DOHH2 (cell line): ENCODE results near the gene SLC48A1.

Experiments used
- H3F3A ChIP-seq: fragments of 200-600 bp; sonication (generic), shearing (Covaris generic); 2 replicates; pipeline ENCODE4 v1.6.0; 2016; ENCODE audit warnings: antibody characterized with exemption, mild to moderate bottlenecking; ENCODE audit not compliant: control insufficient read depth, insufficient read depth
- H3K27ac ChIP-seq: fragments of 200-600 bp; sonication (generic); 2 replicates; pipeline ENCODE4 v1.5.1; 2014; ENCODE audit warnings: low read depth, mild to moderate bottlenecking, low read length, moderate library complexity
- H3K27me3 ChIP-seq: fragments of 200-600 bp; sonication (generic); 2 replicates; pipeline ENCODE4 v1.6.1; 2014; ENCODE audit warnings: mild to moderate bottlenecking, low read length, mixed read lengths; ENCODE audit not compliant: control insufficient read depth
- H3K36me3 ChIP-seq: fragments of 200-600 bp; sonication (generic); 2 replicates; pipeline ENCODE4 v1.6.1; 2014; ENCODE audit warnings: mild to moderate bottlenecking, low read length, moderate library complexity, mixed read lengths; ENCODE audit not compliant: control insufficient read depth
- H3K4me1 ChIP-seq: fragments of 200-600 bp; sonication (generic); 2 replicates; pipeline ENCODE4 v1.6.1; 2014; ENCODE audit warnings: mild to moderate bottlenecking, low read length, mixed read lengths; ENCODE audit not compliant: control insufficient read depth
- H3K4me2 ChIP-seq: fragments of 200-600 bp; sonication (generic); 2 replicates; pipeline ENCODE4 v1.6.0; 2014; ENCODE audit warnings: mild to moderate bottlenecking, low read length, moderate library complexity
- H3K4me3 ChIP-seq: fragments of 200-600 bp; sonication (generic); 2 replicates; pipeline ENCODE4 v1.5.1; 2014; ENCODE audit warnings: mild to moderate bottlenecking, low read length, mixed read lengths
- H3K79me2 ChIP-seq: fragments of 200-600 bp; sonication (generic); 2 replicates; pipeline ENCODE4 v1.6.1; 2014; ENCODE audit warnings: mild to moderate bottlenecking, low read length, mixed read lengths; ENCODE audit not compliant: control insufficient read depth
- H3K9me2 ChIP-seq: fragments of 200-600 bp; sonication (generic); replicated peaks from 2 replicates; pipeline ENCODE4 v1.6.1; 2014; ENCODE audit warnings: mild to moderate bottlenecking, low read length, mixed read lengths; ENCODE audit not compliant: control insufficient read depth
- H3K9me3 ChIP-seq: fragments of 200-600 bp; sonication (generic); 2 replicates; pipeline ENCODE4 v1.6.1; 2014; ENCODE audit warnings: antibody characterized with exemption, low read length, mixed read lengths; ENCODE audit not compliant: control insufficient read depth, insufficient read depth
- H4K20me1 ChIP-seq: fragments of 200-600 bp; sonication (generic); 2 replicates; pipeline ENCODE4 v1.6.0; 2014; ENCODE audit warnings: low read depth, mild to moderate bottlenecking, antibody characterized with exemption, low read length, moderate library complexity; ENCODE audit not compliant: control insufficient read depth, insufficient read depth
- CTCF ChIP-seq: fragments of 200-600 bp; sonication (generic); IDR thresholded peaks from one replicate; pipeline ENCODE4 v1.5.1; 2014; ENCODE audit warnings: antibody characterized with exemption, mild to moderate bottlenecking, low read depth, low read length; ENCODE audit not compliant: poor library complexity, severe bottlenecking
- EZH2phosphoT487 ChIP-seq: fragments of 200-600 bp; sonication (generic); IDR thresholded peaks from 2 replicates; pipeline ENCODE4 v1.6.1; 2017; ENCODE audit warnings: borderline replicate concordance, mild to moderate bottlenecking, antibody characterized with exemption, low read length, moderate library complexity, mixed read lengths

Gene SLC48A1

DNA sequence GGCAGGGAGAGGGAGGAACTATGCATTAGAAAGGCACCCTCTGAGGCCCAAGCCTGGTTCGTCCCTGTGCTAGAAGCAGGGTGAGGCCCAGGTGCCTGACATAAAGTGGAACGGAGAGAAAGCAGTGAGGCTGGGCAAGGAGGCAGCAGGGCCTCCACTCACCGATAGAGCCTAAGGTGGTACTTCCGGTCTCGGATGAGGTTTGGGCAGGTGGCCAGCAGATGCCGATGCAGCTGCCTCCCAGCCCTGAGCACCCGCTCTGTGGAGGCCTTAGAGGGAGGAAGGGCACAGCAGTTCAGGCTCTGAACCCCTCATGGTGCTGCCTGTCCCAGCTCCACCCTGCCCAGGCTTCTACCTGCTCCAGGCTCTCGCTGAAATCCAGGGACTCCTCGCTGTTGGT lies 21.5 kb upstream of the SLC48A1 start:
- Histone ChIP-seq H3K4me3 (no peak overlapping the region), H3K9me3 (no peaks in the 10 kb centered on the region), H4K20me1 (0 out of 2 replicates have a peak, but pooled peaks cover 5% of the 10 kb centered on the region), H3F3A (no peaks in the 10 kb centered on the region), H3K4me1 (peaks cover 19% of the 10 kb centered on the region), H3K27me3 (peaks cover 20% of the 10 kb centered on the region), H3K27ac (no peak overlapping the region), H3K4me2 (no peak overlapping the region), H3K36me3 (no peaks in the 10 kb centered on the region), H3K79me2 (no peaks in the 10 kb centered on the region), H3K9me2 (no peaks in the 10 kb centered on the region)
- no peak for TF ChIP-seq CTCF
- TF ChIP-seq EZH2phosphoT487: no peak

- no peak for TF ChIP-seq EZH2phosphoT487
- TF ChIP-seq CTCF: no peak
- Histone ChIP-seq H3K4me1 (peaks cover 19% of the 10 kb centered on the region), H3K9me3 (no peaks in the 10 kb centered on the region), H3F3A (no peaks in the 10 kb centered on the region), H3K27me3 (peaks cover 18% of the 10 kb centered on the region), H3K36me3 (no peaks in the 10 kb centered on the region), H3K9me2 (no peaks in the 10 kb centered on the region), H3K79me2 (no peaks in the 10 kb centered on the region), H3K4me2 (no peak overlapping the region), H3K27ac (no peak overlapping the region), H3K4me3 (no peak overlapping the region), H4K20me1 (0 out of 2 replicates have a peak, but pooled peaks cover 5% of the 10 kb centered on the region)
Observed at GRCh38 chr12:47752121-47752520, 20.9 kb upstream of the SLC48A1 start.

DNA sequence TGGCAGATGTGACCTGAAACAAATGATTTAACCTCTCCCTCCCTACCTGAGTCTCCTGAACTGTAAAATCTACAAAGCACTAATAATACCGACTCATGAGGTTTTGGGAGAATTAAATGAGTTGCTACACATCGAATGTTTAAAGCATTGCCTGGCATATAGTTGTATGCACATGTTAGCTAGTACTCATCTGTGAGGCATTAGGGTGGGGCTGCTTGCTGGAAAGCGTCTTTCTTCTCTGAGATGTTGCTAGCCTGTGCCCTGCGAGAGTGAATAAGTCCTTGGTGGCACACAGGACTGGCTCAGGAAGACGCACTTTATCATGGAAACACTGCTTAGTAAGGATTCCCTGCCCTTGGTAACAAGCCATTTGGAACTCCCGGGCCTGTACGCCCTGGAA lies 20.5 kb upstream of the SLC48A1 start:
- H3K9me2 ChIP-seq: no peaks in the 10 kb centered on the region
- no peak overlapping the region for H3K4me2 ChIP-seq
- H3K27ac ChIP-seq: no peak overlapping the region
- 0 out of 2 replicates have a peak, but pooled peaks cover 3% of the 10 kb centered on the region for H4K20me1 ChIP-seq
- H3F3A ChIP-seq: no peaks in the 10 kb centered on the region
- no peaks in the 10 kb centered on the region for H3K36me3 ChIP-seq
- peaks cover 19% of the 10 kb centered on the region for H3K27me3 ChIP-seq
- H3K4me3 ChIP-seq: no peak overlapping the region
- H3K4me1 ChIP-seq: peaks cover 19% of the 10 kb centered on the region
- no peak for TF ChIP-seq EZH2phosphoT487
- no peaks in the 10 kb centered on the region for H3K9me3 ChIP-seq
- H3K79me2 ChIP-seq: no peaks in the 10 kb centered on the region

DNA sequence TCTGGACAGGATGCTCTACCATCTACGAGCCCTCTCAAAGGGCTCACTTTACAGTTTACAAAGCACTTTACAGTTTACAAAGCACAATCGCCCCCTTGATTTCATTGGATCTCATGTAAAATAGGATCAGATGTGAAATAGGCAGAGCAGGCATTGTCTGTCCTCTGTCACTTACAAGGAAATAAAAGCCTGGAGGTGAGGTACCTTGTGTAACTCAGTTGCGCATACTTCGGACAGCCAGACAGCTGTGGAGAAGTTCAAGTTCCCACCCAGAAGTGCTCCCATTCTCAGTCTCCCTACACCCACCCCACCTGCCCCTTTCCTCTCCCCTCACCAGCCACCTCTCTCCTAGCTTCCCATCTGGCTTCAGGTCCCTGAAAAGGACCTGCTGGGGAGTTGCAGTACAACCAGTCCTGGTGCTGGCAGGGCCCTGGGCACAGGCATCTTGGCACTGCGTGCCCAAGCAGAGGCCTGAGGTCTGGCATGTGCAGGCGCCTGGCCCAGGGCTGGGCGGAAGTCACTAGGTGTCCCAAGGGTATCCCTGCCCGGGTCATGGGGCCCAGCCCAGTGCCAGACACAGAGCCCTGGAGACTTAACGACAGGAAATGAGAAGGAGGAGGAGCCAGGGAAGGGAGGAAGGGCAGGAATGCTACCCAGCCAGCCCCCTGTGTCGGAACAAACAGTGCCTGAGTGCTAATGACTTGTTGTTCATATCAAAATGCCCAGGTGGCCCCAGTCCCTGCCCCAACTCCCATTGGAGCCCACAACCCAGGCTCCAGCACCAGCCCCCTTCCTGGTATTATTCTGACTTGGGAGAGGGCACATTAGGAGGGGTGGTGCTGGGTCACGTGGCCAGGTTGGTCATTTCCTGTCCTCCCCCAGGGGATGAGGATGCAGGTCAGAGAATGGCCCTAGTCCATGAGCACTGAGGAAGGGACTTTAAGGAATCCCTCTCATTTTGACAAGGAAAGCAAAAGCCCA lies 19.7 kb upstream of the SLC48A1 start:
- H3K4me3 ChIP-seq: 0 out of 2 replicates have a peak overlapping the region, but pooled peaks have one; percentile 18
- no peaks in the 10 kb centered on the region for H3K79me2 ChIP-seq
- H3K9me3 ChIP-seq: no peaks in the 10 kb centered on the region
- H3K4me2 ChIP-seq: peak overlapping the region; percentile 44
- TF ChIP-seq CTCF: no peak
- no peak for TF ChIP-seq EZH2phosphoT487
- no peaks in the 10 kb centered on the region for H4K20me1 ChIP-seq
- no peaks in the 10 kb centered on the region for H3K9me2 ChIP-seq
- H3K36me3 ChIP-seq: no peaks in the 10 kb centered on the region
- H3K27me3 ChIP-seq: peaks cover 19% of the 10 kb centered on the region
- H3F3A ChIP-seq: no peaks in the 10 kb centered on the region
- H3K27ac ChIP-seq: no peak overlapping the region
- peaks cover 24% of the 10 kb centered on the region for H3K4me1 ChIP-seq
